NCI-H146 treated with DMSO at 0.1 percent for 48 hours (cell line): Measurements from ENCODE around the gene MEGF11.

ENCODE experiments used
- DNase-seq: peaks from one replicate; lab custom pipeline; 2025; ENCODE audit not compliant: unreplicated experiment; lab: John Stamatoyannopoulos, UW

Gene MEGF11

GRCh38 chr15:66096688-66097058 lies 156.9 kb downstream of the MEGF11 start:
- DNase-seq: no peak

GRCh38 chr15:66095871-66096687 lies 157.5 kb downstream of the MEGF11 start:
- DNase-seq: no peak

GRCh38 chr15:66094331-66094730 lies 159.2 kb downstream of the MEGF11 start:
- no peak for DNase-seq

- DNase-seq: no peak
Measured at GRCh38 chr15:66092053-66093016, 161.2 kb downstream of the MEGF11 start.

GRCh38 chr15:66089509-66089908 lies 164.0 kb downstream of the MEGF11 start:
- DNase-seq: no peak

- DNase-seq: no peak
Measured at GRCh38 chr15:66089049-66089448, 164.5 kb downstream of the MEGF11 start.

- DNase-seq: no peak
Measured at GRCh38 chr15:66085128-66085527, 168.4 kb downstream of the MEGF11 start.

- DNase-seq: no peak
Measured at GRCh38 chr15:66084704-66085103, 168.8 kb downstream of the MEGF11 start.

GRCh38 chr15:66080717-66081398 lies 172.7 kb downstream of the MEGF11 start:
- no peak for DNase-seq

GRCh38 chr15:66078929-66079275 lies 174.6 kb downstream of the MEGF11 start:
- DNase-seq: no peak

- DNase-seq: no peak
Measured at GRCh38 chr15:66078196-66078928, 175.2 kb downstream of the MEGF11 start.

- DNase-seq: no peak
Measured at GRCh38 chr15:66077320-66077663, 176.3 kb downstream of the MEGF11 start.

GRCh38 chr15:66076591-66077319 lies 176.8 kb downstream of the MEGF11 start:
- DNase-seq: no peak

GRCh38 chr15:66075947-66076346 lies 177.6 kb downstream of the MEGF11 start:
- DNase-seq: no peak

- DNase-seq: no peak
Measured at GRCh38 chr15:66072616-66073361, 180.8 kb downstream of the MEGF11 start.

- DNase-seq: no peak
Measured at GRCh38 chr15:66071921-66072295, 181.6 kb downstream of the MEGF11 start.

- no peak for DNase-seq
Measured at GRCh38 chr15:66071160-66071920, 182.2 kb downstream of the MEGF11 start.

- no peak for DNase-seq
Measured at GRCh38 chr15:66070220-66070934, 183.2 kb downstream of the MEGF11 start.
